NK-92 treated with Interleukin-12 subunit alpha and Interleukin-12 subunit beta, amount 100 ng/mL, for 24 hours (cell line): ENCODE data around the gene MYOG.

Experiments used
- DNase-seq: peaks from one replicate; lab custom pipeline; 2025; lab: John Stamatoyannopoulos, UW

Gene MYOG

GRCh38 chr1:203072002-203072602 is 13.7 kb downstream of the MYOG start:
- DNase-seq, result no peak

- no peak for DNase-seq
Measured at GRCh38 chr1:203069030-203069747, 16.6 kb downstream of the MYOG start.

GRCh38 chr1:203066965-203067364 is 18.8 kb downstream of the MYOG start:
- no peak for DNase-seq

GRCh38 chr1:203065986-203066385 is 19.8 kb downstream of the MYOG start:
- DNase-seq, result no peak

- no peak for DNase-seq
Measured at GRCh38 chr1:203065191-203065590, 20.6 kb downstream of the MYOG start.

- DNase-seq, result no peak
Measured at GRCh38 chr1:203063287-203063686, 22.5 kb downstream of the MYOG start.

GRCh38 chr1:203060115-203060514 is 25.7 kb downstream of the MYOG start:
- DNase-seq, result no peak

- DNase-seq, result no peak
Measured at GRCh38 chr1:203059485-203059884, 26.3 kb downstream of the MYOG start.

- no peak for DNase-seq
Measured at GRCh38 chr1:203058676-203058935, 27.2 kb downstream of the MYOG start.

- no peak for DNase-seq
Measured at GRCh38 chr1:203057911-203058675, 27.7 kb downstream of the MYOG start.

GRCh38 chr1:203056516-203056915 is 29.3 kb downstream of the MYOG start:
- DNase-seq, result no peak

- no peak for DNase-seq
Measured at GRCh38 chr1:203056012-203056411, 29.8 kb downstream of the MYOG start.

GRCh38 chr1:203055161-203055799 is 30.5 kb downstream of the MYOG start:
- no peak for DNase-seq

- no peak for DNase-seq
Measured at GRCh38 chr1:203054642-203055041, 31.2 kb downstream of the MYOG start.

- no peak for DNase-seq
Measured at GRCh38 chr1:203054184-203054583, 31.6 kb downstream of the MYOG start.

GRCh38 chr1:203052601-203053000 is 33.2 kb downstream of the MYOG start:
- DNase-seq, result no peak

- DNase-seq, result no peak
Measured at GRCh38 chr1:203051841-203052324, 33.9 kb downstream of the MYOG start.

- no peak for DNase-seq
Measured at GRCh38 chr1:203050826-203051225, 35.0 kb downstream of the MYOG start.

GRCh38 chr1:203049576-203050180 is 36.1 kb downstream of the MYOG start:
- DNase-seq, result no peak

GRCh38 chr1:203049077-203049476 is 36.7 kb downstream of the MYOG start:
- DNase-seq, result no peak

GRCh38 chr1:203048555-203049051 is 37.2 kb downstream of the MYOG start:
- no peak for DNase-seq

- no peak for DNase-seq
Measured at GRCh38 chr1:203048086-203048485, 37.7 kb downstream of the MYOG start.
